Suppressor macrophage treated with lipopolysaccharide for 1 hour (primary cell): Measurements from ENCODE around the gene SYT15.

Experiments
- DNase-seq, 3 donors: peaks; one replicate each; pipeline ENCODE4 v3.0.0-alpha.2; 2020 to 2022

Gene SYT15

GRCh38 chr10:46545861-46546590, 32.9 kb upstream of the SYT15 start:
- no peak for DNase-seq

GRCh38 chr10:46546591-46547540, 32.1 kb upstream of the SYT15 start:
- DNase-seq = no peak

GRCh38 chr10:46547541-46548497, 31.1 kb upstream of the SYT15 start:
- no peak for DNase-seq

- DNase-seq = no peak
Measured at GRCh38 chr10:46548498-46549090, 30.3 kb upstream of the SYT15 start.

GRCh38 chr10:46549171-46550075, 29.5 kb upstream of the SYT15 start:
- DNase-seq = no peak

GRCh38 chr10:46550076-46550790, 28.7 kb upstream of the SYT15 start:
- no peak for DNase-seq

- no peak for DNase-seq
Measured at GRCh38 chr10:46550795-46551700, 27.9 kb upstream of the SYT15 start.

GRCh38 chr10:46551701-46552525, 27.0 kb upstream of the SYT15 start:
- no peak for DNase-seq

GRCh38 chr10:46552526-46553237, 26.2 kb upstream of the SYT15 start:
- no peak for DNase-seq

- DNase-seq = no peak
Measured at GRCh38 chr10:46553238-46554049, 25.5 kb upstream of the SYT15 start.

GRCh38 chr10:46554166-46554781, 24.7 kb upstream of the SYT15 start:
- no peak for DNase-seq

GRCh38 chr10:46555366-46555712, 23.6 kb upstream of the SYT15 start:
- no peak for DNase-seq

- DNase-seq = no peak
Measured at GRCh38 chr10:46555713-46556514, 23.0 kb upstream of the SYT15 start.

GRCh38 chr10:46556515-46557318, 22.2 kb upstream of the SYT15 start, which contains the start of gene GPRIN2:
Gene GPRIN2, minus strand, starts transcription at chr10:46556658. Its CDS starts 5,922 bp downstream, at chr10:46550736.
- peak in 1 of 3 donors; percentile 28 for DNase-seq
